K562 (cell line): ENCODE data around the gene HOXB3. TPM values are rescaled to one million over a fixed set of nuclear protein-coding genes. Genes with fewer than 3 reads are reported as not detected.

Experiments
- ATF6 ChIP-seq: sonication (generic); formaldehyde crosslinking; IDR thresholded peaks from 2 replicates; pipeline ENCODE4 v1.4.0; 2020; ENCODE audit warnings: mild to moderate bottlenecking, missing genetic modification reagents
- CREB3 ChIP-seq: fragments of 450-650 bp; conservative IDR thresholded peaks from 2 replicates; pipeline ENCODE4 v1.6.1; 2016; ENCODE audit warnings: missing genetic modification characterization, low read depth, mild to moderate bottlenecking, missing compliant biosample characterization, moderate library complexity
- EHMT2 ChIP-seq: fragments of 450-650 bp; IDR thresholded peaks from 2 replicates; pipeline ENCODE4 v1.6.1; 2018; ENCODE audit warnings: antibody characterized with exemption
- MTA1 ChIP-seq: fragments of 450-650 bp; IDR thresholded peaks from 2 replicates; pipeline ENCODE4 v1.6.1; 2017; ENCODE audit warnings: borderline replicate concordance
- POU5F1 ChIP-seq: fragments of 150-350 bp; IDR thresholded peaks from 2 replicates; pipeline ENCODE4 v1.6.1; 2014; ENCODE audit warnings: borderline replicate concordance, low read length, low read depth, mild to moderate bottlenecking; ENCODE audit not compliant: partially characterized antibody
- SP2 ChIP-seq: IDR thresholded peaks from 2 replicates; pipeline ENCODE4 v1.6.1; 2011; ENCODE audit warnings: mild to moderate bottlenecking, low read depth, low read length, moderate library complexity; ENCODE audit not compliant: poor library complexity, severe bottlenecking; ENCODE audit errors: extremely low read depth
- ZBTB40 ChIP-seq, 2 experiments: fragments of 450-650 bp in 1 of 2; sonication (generic) in 1 of 2; formaldehyde crosslinking in 1 of 2; IDR thresholded peaks; 2 replicates each; pipeline versions ENCODE4 v1.7.1 to v1.9.0; 2016 to 2022; ENCODE audit warnings: inconsistent platforms in 1 of 2, mild to moderate bottlenecking in 1 of 2, missing genetic modification reagents in 1 of 2
- ZNF12 ChIP-seq: sonication (generic); formaldehyde crosslinking; IDR thresholded peaks from 2 replicates; pipeline ENCODE4 v1.4.0; 2020; ENCODE audit warnings: mild to moderate bottlenecking, missing genetic modification reagents
- polyA plus RNA-seq, 8 experiments: library from polyadenylated mRNA; depleted of rRNA in 4 of 8; stranded (reverse) in 5 of 8; unstranded in 3 of 8; fragments of >200 nt; fragmentation: Nextera tagmentation in 2 of 8; fragmentation: Illumina TruSeq in 1 of 8; extraction: Ambion mirVana in 2 of 8; extraction: Trizol in 1 of 8; gene quantifications; 2 replicates each; pipeline versions ENCODE4 v1.2.1 to v1.2.3, GENCODE V29; 2011 to 2014; ENCODE audit warnings: inconsistent platforms in 1 of 8, missing spikeins in 1 of 8
- total RNA-seq, 7 experiments: library from RNA; depleted of rRNA in 6 of 7; stranded (reverse); fragments of >200 nt in 6 of 7; fragmentation: Illumina TruSeq in 2 of 7; extraction: Trizol in 2 of 7; gene quantifications; 2 replicates each; pipeline versions ENCODE4 v1.2.1 to v1.2.3, GENCODE V29; 2011 to 2021; ENCODE audit warnings: low replicate concordance in 1 of 7

Gene HOXB3
- total and polyA plus RNA-seq, 9 of the 15 experiments (the other 6 are each of a cell fraction or from before 2014, with no cell fraction given) = 2.4 to 41.3 (median 20.2) TPM

- TF ChIP-seq ZBTB40 (IDR thresholded peaks at IDR 0.05) = peak; percentile 18; the same call in 1 of the 2 replicates
- TF ChIP-seq ZBTB40 (CRISPR knock-in tag; IDR thresholded peaks at IDR 0.05) = no peak
- TF ChIP-seq EHMT2 = no peak
- no peak for TF ChIP-seq CREB3 (tag)
- TF ChIP-seq ZNF12 (CRISPR knock-in tag) = no peak
- no peak for TF ChIP-seq POU5F1
- no peak for TF ChIP-seq ATF6 (CRISPR knock-in tag)
- TF ChIP-seq MTA1 = peak; percentile 32; the same call in 1 of the 2 replicates
- no peak for TF ChIP-seq SP2
Observed at GRCh38 chr17:48626245-48627117, 36.4 kb upstream of the HOXB3 start, which contains the start of gene HOXB9 (continued).
